Activated CD8-positive, alpha-beta T cell treated with anti-CD3 and anti-CD28 coated beads, Interleukin-2, amount 10 ng/mL, durations not matched to agents 7 days and 5 days (primary cell): ENCODE data around the gene MYOF. TPM values are rescaled to one million over a fixed set of nuclear protein-coding genes. Genes with fewer than 3 reads are reported as not detected.
"Not testable (repeated sequence)": the region's sequence is repeated elsewhere in the genome, so short reads cannot be mapped to it uniquely, and the experiment has no call there.

ENCODE experiments used
- ATAC-seq: fragments of 150-1000 bp; cut with Tn5 transposase; one replicate; pipeline ENCODE4 v1.10.0; 2021; ENCODE audit warnings: moderate library complexity
- CTCF ChIA-PET: fragments of 350-600 bp; sonication (Branson Sonifier 250); formaldehyde crosslinking; loops from one replicate; lab custom pipeline; 2021; ENCODE audit warnings: antibody characterized with exemption; lab: Charles Lee
- POLR2A ChIA-PET: fragments of 350-600 bp; sonication (Branson Sonifier 250); formaldehyde crosslinking; loops from one replicate; lab custom pipeline; 2021; ENCODE audit warnings: antibody characterized with exemption; lab: Charles Lee
- DNase-seq: peaks from one replicate; pipeline ENCODE4 v3.0.0-alpha.2; 2020
- H3K27ac Mint-ChIP-seq: one replicate; pipeline ENCODE4 v1.8.0; 2021; ENCODE audit warnings: mild to moderate bottlenecking, mixed read lengths
- H3K27me3 Mint-ChIP-seq: one replicate; pipeline ENCODE4 v1.8.0; 2021; ENCODE audit warnings: low read depth, mixed read lengths
- H3K36me3 Mint-ChIP-seq: one replicate; pipeline ENCODE4 v1.8.0; 2021; ENCODE audit warnings: low read depth, mixed read lengths
- H3K4me1 Mint-ChIP-seq: one replicate; pipeline ENCODE4 v1.8.0; 2021; ENCODE audit warnings: low read depth, mixed read lengths
- H3K4me3 Mint-ChIP-seq: one replicate; pipeline ENCODE4 v1.8.0; 2021; ENCODE audit warnings: mild to moderate bottlenecking, mixed read lengths
- H3K9me3 Mint-ChIP-seq: one replicate; pipeline ENCODE4 v1.8.0; 2022; ENCODE audit warnings: mixed read lengths; ENCODE audit not compliant: insufficient read depth
- total RNA-seq, 2 experiments: library from RNA; stranded (reverse); gene quantifications; one replicate each; pipeline ENCODE4 v1.2.3, GENCODE V29; 2021

MYOF gene
- total RNA-seq, 2 experiments from 2014 or later: 0.37 to 0.39 TPM

- H3K27me3 Mint-ChIP-seq: peaks cover 3% of the 10 kb centered on the region
- no peak overlapping the region for H3K4me3 Mint-ChIP-seq
- H3K4me1 Mint-ChIP-seq: peaks cover 16% of the 10 kb centered on the region
- H3K9me3 Mint-ChIP-seq: no peaks in the 10 kb centered on the region
- DNase-seq: no peak
- no peak overlapping the region for H3K27ac Mint-ChIP-seq
- CTCF ChIA-PET: no interaction called here
- POLR2A ChIA-PET: no interaction called here
- H3K36me3 Mint-ChIP-seq: no peaks in the 10 kb centered on the region
- no peak for ATAC-seq
Observed at GRCh38 chr10:93454736-93455135, 27.4 kb downstream of the MYOF start.

GRCh38 chr10:93454146-93454545 is 28.0 kb downstream of the MYOF start:
- CTCF ChIA-PET: no interaction called here
- Mint-ChIP-seq H3K36me3 (no peaks in the 10 kb centered on the region), H3K4me3 (no peak overlapping the region), H3K27me3 (peaks cover 3% of the 10 kb centered on the region), H3K4me1 (peaks cover 16% of the 10 kb centered on the region), H3K27ac (no peak overlapping the region), H3K9me3 (no peaks in the 10 kb centered on the region)
- DNase-seq: no peak
- POLR2A ChIA-PET: no interaction called here
- no peak for ATAC-seq

- H3K9me3 Mint-ChIP-seq: no peaks in the 10 kb centered on the region
- POLR2A ChIA-PET: interaction anchor here (0.7 kb wide), 1 partner anchor 31 kb away, joined by 5 read pairs; no protein-coding TSS in a partner anchor
- H3K27ac Mint-ChIP-seq: no peak overlapping the region
- H3K4me1 Mint-ChIP-seq: peaks cover 17% of the 10 kb centered on the region
- peaks cover 3% of the 10 kb centered on the region for H3K27me3 Mint-ChIP-seq
- peak; percentile 41 for DNase-seq
- H3K4me3 Mint-ChIP-seq: no peak overlapping the region
- CTCF ChIA-PET: interaction anchor here (0.7 to 1.9 kb wide), 2 partner anchors 41 to 76 kb away, joined by 3 to 8 read pairs; no protein-coding TSS in a partner anchor
- H3K36me3 Mint-ChIP-seq: no peaks in the 10 kb centered on the region
- no peak for ATAC-seq
Observed at GRCh38 chr10:93452143-93452542, 30.0 kb downstream of the MYOF start.

GRCh38 chr10:93451244-93451947 is 30.7 kb downstream of the MYOF start:
- ATAC-seq (no peak), DNase-seq (no peak)
- Mint-ChIP-seq H3K4me1 (peaks cover 17% of the 10 kb centered on the region), H3K36me3 (no peaks in the 10 kb centered on the region), H3K4me3 (no peak overlapping the region), H3K27me3 (peaks cover under 1% of the 10 kb centered on the region), H3K27ac (no peak overlapping the region), H3K9me3 (no peaks in the 10 kb centered on the region)
- ChIA-PET CTCF (interaction anchor here (0.8 to 1.9 kb wide), 2 partner anchors 63 to 75 kb away, joined by 4 to 8 read pairs; no protein-coding TSS in a partner anchor), POLR2A (no interaction called here)

GRCh38 chr10:93447970-93448369 is 34.2 kb downstream of the MYOF start:
- H3K36me3 Mint-ChIP-seq: no peaks in the 10 kb centered on the region
- H3K9me3 Mint-ChIP-seq: no peaks in the 10 kb centered on the region
- CTCF ChIA-PET: no interaction called here

GRCh38 chr10:93447019-93447418 is 35.1 kb downstream of the MYOF start:
- Mint-ChIP-seq H3K27me3 (no peaks in the 10 kb centered on the region), H3K36me3 (no peaks in the 10 kb centered on the region), H3K4me1 (peaks cover 10% of the 10 kb centered on the region), H3K27ac (no peak overlapping the region), H3K4me3 (no peak overlapping the region), H3K9me3 (no peaks in the 10 kb centered on the region)
- DNase-seq (no peak), ATAC-seq (no peak)
- ChIA-PET POLR2A (no interaction called here), CTCF (no interaction called here)

More at GRCh38 chr10:93447970-93448369, 34.2 kb downstream of the MYOF start:
- H3K4me3 Mint-ChIP-seq: no peak overlapping the region
- DNase-seq: no peak
- H3K27me3 Mint-ChIP-seq: no peaks in the 10 kb centered on the region
- ATAC-seq: no peak
- no peak overlapping the region for H3K27ac Mint-ChIP-seq
- peaks cover 17% of the 10 kb centered on the region for H3K4me1 Mint-ChIP-seq
- POLR2A ChIA-PET: no interaction called here

- peaks cover 1% of the 10 kb centered on the region for H3K4me1 Mint-ChIP-seq
- no peak overlapping the region for H3K4me3 Mint-ChIP-seq
- H3K27ac Mint-ChIP-seq: no peak overlapping the region
- no peaks in the 10 kb centered on the region for H3K36me3 Mint-ChIP-seq
- no peaks in the 10 kb centered on the region for H3K27me3 Mint-ChIP-seq
- ATAC-seq (no peak), DNase-seq (no peak)
- POLR2A ChIA-PET: interaction anchor here (0.6 kb wide), 1 partner anchor 17 kb away, joined by 3 read pairs; no protein-coding TSS in a partner anchor
- CTCF ChIA-PET: no interaction called here
- no peaks in the 10 kb centered on the region for H3K9me3 Mint-ChIP-seq
Observed at GRCh38 chr10:93445978-93446720, 36.0 kb downstream of the MYOF start.

- CTCF ChIA-PET: interaction anchor here (2.0 kb wide), 1 partner anchor 69 kb away, joined by 9 read pairs; no protein-coding TSS in a partner anchor
- no peaks in the 10 kb centered on the region for H3K36me3 Mint-ChIP-seq
- no peaks in the 10 kb centered on the region for H3K27me3 Mint-ChIP-seq
- no peaks in the 10 kb centered on the region for H3K9me3 Mint-ChIP-seq
- no peak overlapping the region for H3K27ac Mint-ChIP-seq
- DNase-seq (no peak), ATAC-seq (no peak)
- POLR2A ChIA-PET: no interaction called here
- peaks cover 1% of the 10 kb centered on the region for H3K4me1 Mint-ChIP-seq
- no peak overlapping the region for H3K4me3 Mint-ChIP-seq
Observed at GRCh38 chr10:93445097-93445960, 36.8 kb downstream of the MYOF start.

GRCh38 chr10:93443481-93443880 is 38.7 kb downstream of the MYOF start:
- POLR2A ChIA-PET: no interaction called here
- Mint-ChIP-seq H3K9me3 (no peaks in the 10 kb centered on the region), H3K27me3 (no peaks in the 10 kb centered on the region), H3K27ac (no peak overlapping the region), H3K36me3 (no peaks in the 10 kb centered on the region), H3K4me3 (no peak overlapping the region), H3K4me1 (peaks cover 1% of the 10 kb centered on the region)
- CTCF ChIA-PET: interaction anchor here (1.3 to 2.0 kb wide), 2 partner anchors 67 to 85 kb away, joined by 3 to 9 read pairs; no protein-coding TSS in a partner anchor
- ATAC-seq (no peak), DNase-seq (no peak)

GRCh38 chr10:93442721-93443120 is 39.4 kb downstream of the MYOF start:
- H3K36me3 Mint-ChIP-seq, H3K9me3 Mint-ChIP-seq, POLR2A ChIA-PET, DNase-seq, H3K4me1 Mint-ChIP-seq, H3K4me3 Mint-ChIP-seq, H3K27ac Mint-ChIP-seq, H3K27me3 Mint-ChIP-seq, ATAC-seq: not testable (repeated sequence)
- CTCF ChIA-PET: interaction anchor here (2.6 kb wide), 1 partner anchor 66 kb away, joined by 19 read pairs; no protein-coding TSS in a partner anchor

GRCh38 chr10:93440591-93441091 is 41.5 kb downstream of the MYOF start:
- H3K27me3 Mint-ChIP-seq: no peaks in the 10 kb centered on the region
- POLR2A ChIA-PET: no interaction called here
- ATAC-seq: no peak

More at GRCh38 chr10:93440591-93441091, 41.5 kb downstream of the MYOF start:
- CTCF ChIA-PET: interaction anchor here (0.8 to 2.6 kb wide), 4 partner anchors 11 to 64 kb away, joined by 3 to 19 read pairs (median 3); partner anchors contain the start of gene MYOF
- H3K4me1 Mint-ChIP-seq: no peaks in the 10 kb centered on the region
- H3K4me3 Mint-ChIP-seq: no peak overlapping the region
- no peaks in the 10 kb centered on the region for H3K36me3 Mint-ChIP-seq
- H3K9me3 Mint-ChIP-seq: no peaks in the 10 kb centered on the region
- DNase-seq: no peak
- H3K27ac Mint-ChIP-seq: no peak overlapping the region
